GM23248 (cell line): ENCODE measurements around the gene ELAVL1. TPM values are rescaled to one million over a fixed set of nuclear protein-coding genes. Genes with fewer than 3 reads are reported as not detected.

Experiments
- DNase-seq: peaks from one replicate; pipeline ENCODE4 v3.0.0-alpha.2; 2015
- H2AFZ ChIP-seq: fragments of 200-600 bp; sonication (generic); 2 replicates; pipeline ENCODE4 v1.6.1; 2016; ENCODE audit warnings: antibody characterized with exemption
- H3F3A ChIP-seq: fragments of 200-600 bp; sonication (generic); 2 replicates; pipeline ENCODE4 v1.6.1; 2016; ENCODE audit warnings: mild to moderate bottlenecking, antibody characterized with exemption, mixed run types; ENCODE audit not compliant: insufficient read depth
- H3K27ac ChIP-seq: fragments of 200-600 bp; sonication (generic); 2 replicates; pipeline ENCODE4 v1.5.1; 2016; ENCODE audit warnings: mild to moderate bottlenecking
- H3K27me3 ChIP-seq: fragments of 200-600 bp; sonication (generic); replicated peaks from 2 replicates; pipeline ENCODE4 v1.6.1; 2016; ENCODE audit warnings: mild to moderate bottlenecking; ENCODE audit not compliant: insufficient read depth
- H3K36me3 ChIP-seq: fragments of 200-600 bp; sonication (generic); 2 replicates; pipeline ENCODE4 v1.6.1; 2016; ENCODE audit warnings: low read depth, mild to moderate bottlenecking
- H3K4me1 ChIP-seq: fragments of 200-600 bp; sonication (generic); 2 replicates; pipeline ENCODE4 v1.6.1; 2016; ENCODE audit warnings: mild to moderate bottlenecking; ENCODE audit not compliant: insufficient read depth
- H3K4me2 ChIP-seq: fragments of 200-600 bp; sonication (generic); one replicate; pipeline ENCODE4 v1.6.1; 2016; ENCODE audit warnings: mild to moderate bottlenecking; ENCODE audit not compliant: unreplicated experiment
- H3K4me3 ChIP-seq: fragments of 200-600 bp; sonication (generic); 2 replicates; pipeline ENCODE4 v1.5.1; 2016; ENCODE audit warnings: mild to moderate bottlenecking
- H3K79me2 ChIP-seq: fragments of 200-600 bp; sonication (generic); 2 replicates; pipeline ENCODE4 v1.6.1; 2016; ENCODE audit warnings: mild to moderate bottlenecking; ENCODE audit not compliant: insufficient read depth
- H3K9ac ChIP-seq: fragments of 200-600 bp; sonication (generic); 2 replicates; pipeline ENCODE4 v1.6.1; 2016; ENCODE audit warnings: mild to moderate bottlenecking
- H3K9me2 ChIP-seq: fragments of 200-600 bp; sonication (generic); 2 replicates; pipeline ENCODE4 v1.6.1; 2016; ENCODE audit warnings: mixed run types, mild to moderate bottlenecking, moderate library complexity; ENCODE audit not compliant: insufficient read depth
- H3K9me3 ChIP-seq: fragments of 200-600 bp; sonication (generic); one replicate; pipeline ENCODE4 v1.6.1; 2017; ENCODE audit warnings: low read depth
- H4K20me1 ChIP-seq: fragments of 200-600 bp; sonication (generic); 2 replicates; pipeline ENCODE4 v1.6.0; 2016; ENCODE audit not compliant: insufficient read depth
- EZH2 ChIP-seq: fragments of 200-600 bp; sonication (generic); IDR thresholded peaks from 2 replicates; pipeline ENCODE4 v1.6.1; 2018; ENCODE audit warnings: antibody characterized with exemption, mild to moderate bottlenecking; ENCODE audit not compliant: insufficient read depth, poor library complexity, severe bottlenecking
- EZH2phosphoT487 ChIP-seq: fragments of 200-600 bp; sonication (generic); IDR thresholded peaks from 2 replicates; pipeline ENCODE4 v1.6.1; 2018; ENCODE audit warnings: antibody characterized with exemption, moderate library complexity, mild to moderate bottlenecking, low read depth; ENCODE audit not compliant: insufficient read depth
- WGBS, 2 experiments: methylation state at CpG; one replicate each; pipeline ENCODE4 v1.1.6; 2015 to 2017; ENCODE audit warnings: low lambda C conversion rate in 2 of 2, low coverage in 1 of 2; ENCODE audit errors: missing lambda C conversion rate in 2 of 2; 5-methylcytosine and 5-hydroxymethylcytosine counted together
- in situ Hi-C: fragments of 300-500 bp; cut with MboI; formaldehyde crosslinking; loops from 2 replicates; pipeline ENCODE4 v1.15.0; 2020
- polyA plus RNA-seq: library from polyadenylated mRNA; unstranded; fragments of >200 nt; fragmentation: Nextera tagmentation; extraction: Ambion mirVana; gene quantifications from 2 replicates; pipeline ENCODE4 v1.2.1, GENCODE V29; 2016
- total RNA-seq: library from RNA; depleted of rRNA; stranded (reverse); fragments of >200 nt; shearing (Covaris generic); gene quantifications from 2 replicates; pipeline ENCODE4 v1.2.3, GENCODE V29; 2014

ELAVL1 gene
- total and polyA plus RNA-seq, 2 experiments from 2014 or later: 48.1 to 78.9 TPM

GRCh38 chr19:7955696-7956095 is 49.7 kb downstream of the ELAVL1 start:
- Histone ChIP-seq H3K4me3 (no peak overlapping the region), H3K27ac (no peak overlapping the region), H3K79me2 (no peaks in the 10 kb centered on the region), H4K20me1 (no peaks in the 10 kb centered on the region), H3F3A (no peaks in the 10 kb centered on the region), H3K4me2 (no peak overlapping the region), H3K9me3 (no peaks in the 10 kb centered on the region), H3K9ac (no peak overlapping the region), H3K9me2 (no peaks in the 10 kb centered on the region), H3K27me3 (no peaks in the 10 kb centered on the region), H3K4me1 (0 out of 2 replicates have a peak, but pooled peaks cover 3% of the 10 kb centered on the region), H2AFZ (no peak overlapping the region), H3K36me3 (0 out of 2 replicates have a peak, but pooled peaks cover 2% of the 10 kb centered on the region)
- in situ Hi-C loops: no loop called here
- WGBS, 2 experiments: 84 to 88% methylated on average over 11 of the region's 11 CpGs
- no peak for DNase-seq
- TF ChIP-seq EZH2phosphoT487: no peak
- no peak for TF ChIP-seq EZH2

- Histone ChIP-seq H3K4me2 (no peak overlapping the region), H3K79me2 (no peaks in the 10 kb centered on the region), H3K27me3 (no peaks in the 10 kb centered on the region), H3F3A (no peaks in the 10 kb centered on the region), H3K9me3 (no peaks in the 10 kb centered on the region), H3K9me2 (no peaks in the 10 kb centered on the region), H3K36me3 (no peaks in the 10 kb centered on the region), H3K4me1 (0 out of 2 replicates have a peak, but pooled peaks cover 3% of the 10 kb centered on the region), H3K27ac (no peak overlapping the region), H3K4me3 (no peak overlapping the region), H2AFZ (no peak overlapping the region), H3K9ac (no peak overlapping the region), H4K20me1 (no peaks in the 10 kb centered on the region)
- in situ Hi-C loops: no loop called here
- no peak for TF ChIP-seq EZH2
- no peak for TF ChIP-seq EZH2phosphoT487
- WGBS, 2 experiments: 76 to 79% methylated on average over 7 of the region's 7 CpGs
- no peak for DNase-seq
These were observed 51.9 kb downstream of the ELAVL1 start for GRCh38 chr19:7953576-7953975.

GRCh38 chr19:7953060-7953459 is 52.4 kb downstream of the ELAVL1 start:
- no peaks in the 10 kb centered on the region for H3K9me2 ChIP-seq
- H3K9ac ChIP-seq: no peak overlapping the region
- WGBS, 2 experiments: 0 to 21% methylated on average over 1 to 3 of the region's 3 CpGs
- no peaks in the 10 kb centered on the region for H3F3A ChIP-seq
- H3K79me2 ChIP-seq: no peaks in the 10 kb centered on the region
- H3K4me1 ChIP-seq: 0 out of 2 replicates have a peak, but pooled peaks cover 3% of the 10 kb centered on the region
- H3K4me2 ChIP-seq: no peak overlapping the region
- no peak overlapping the region for H3K27ac ChIP-seq
- H3K4me3 ChIP-seq: no peak overlapping the region
- no peak for TF ChIP-seq EZH2phosphoT487
- no peak for TF ChIP-seq EZH2
- in situ Hi-C loops: no loop called here
- no peaks in the 10 kb centered on the region for H4K20me1 ChIP-seq
- no peaks in the 10 kb centered on the region for H3K9me3 ChIP-seq
- no peaks in the 10 kb centered on the region for H3K27me3 ChIP-seq
- peak; percentile 44 for DNase-seq
- H3K36me3 ChIP-seq: no peaks in the 10 kb centered on the region
- no peak overlapping the region for H2AFZ ChIP-seq

- in situ Hi-C loops: no loop called here
- TF ChIP-seq EZH2phosphoT487 (no peak), EZH2 (no peak)
- Histone ChIP-seq H3K4me3 (no peak overlapping the region), H3K79me2 (peaks cover 4% of the 10 kb centered on the region), H3K27me3 (no peaks in the 10 kb centered on the region), H3K36me3 (no peaks in the 10 kb centered on the region), H3K9me3 (no peaks in the 10 kb centered on the region), H3K4me1 (0 out of 2 replicates have a peak, but pooled peaks cover 2% of the 10 kb centered on the region), H3K9me2 (no peaks in the 10 kb centered on the region), H2AFZ (no peak overlapping the region), H3K9ac (no peak overlapping the region), H3K27ac (no peak overlapping the region), H3K4me2 (no peak overlapping the region), H4K20me1 (no peaks in the 10 kb centered on the region), H3F3A (no peaks in the 10 kb centered on the region)
- WGBS, 2 experiments: 70 to 74% methylated on average over 4 of the region's 4 CpGs
- no peak for DNase-seq
These were observed 57.5 kb downstream of the ELAVL1 start for GRCh38 chr19:7947939-7948338.

GRCh38 chr19:7944177-7944761 is 61.2 kb downstream of the ELAVL1 start:
- peak overlapping the region; percentile 76 for H3K4me3 ChIP-seq
- H2AFZ ChIP-seq: peak overlapping the region; percentile 92
- H3K27ac ChIP-seq: peak overlapping the region; percentile 79
- H3K9me3 ChIP-seq: no peaks in the 10 kb centered on the region
- peak overlapping the region; percentile 82 for H3K9ac ChIP-seq
- H3K27me3 ChIP-seq: no peaks in the 10 kb centered on the region
- WGBS, 2 experiments: 21 to 22% methylated on average over 18 of the region's 18 CpGs
- H3K79me2 ChIP-seq: peaks cover 40% of the 10 kb centered on the region
- H3K4me1 ChIP-seq: peaks cover 5% of the 10 kb centered on the region; the same call in 1 of the 2 replicates
- H3K9me2 ChIP-seq: no peaks in the 10 kb centered on the region
- peak overlapping the region; percentile 86 for H3K4me2 ChIP-seq
- in situ Hi-C loops: no loop called here
- no peaks in the 10 kb centered on the region for H3K36me3 ChIP-seq
- no peaks in the 10 kb centered on the region for H3F3A ChIP-seq
- no peak for TF ChIP-seq EZH2
- TF ChIP-seq EZH2phosphoT487: no peak
- peak; percentile 97 for DNase-seq
- no peaks in the 10 kb centered on the region for H4K20me1 ChIP-seq
